SK-N-SH treated with all-trans-retinoic acid at 6 μM for 48 hours (cell line): ENCODE data around the gene GREB1.

Experiments used
- ATAC-seq: fragments of 200-7000 bp; cut with Tn5 transposase; 3 replicates; pipeline ENCODE4 v1.9.1; 2020; ENCODE audit warnings: mild to moderate bottlenecking, moderate library complexity
- ARNTL ChIP-seq: fragments of 450-650 bp; formaldehyde crosslinking; IDR thresholded peaks from 2 replicates; pipeline ENCODE4 v1.5.0; 2020; ENCODE audit warnings: low read depth, mild to moderate bottlenecking, moderate library complexity, borderline replicate concordance
- BACH2 ChIP-seq: fragments of 250-450 bp; sonication (Bioruptor Pico); IDR thresholded peaks from 2 replicates; pipeline ENCODE4 v1.9.0; 2021; ENCODE audit warnings: mild to moderate bottlenecking, borderline replicate concordance
- CREB5 ChIP-seq: fragments of 250-450 bp; sonication (Bioruptor Pico); IDR thresholded peaks from 2 replicates; pipeline ENCODE4 v1.5.1; 2020; ENCODE audit warnings: low read depth, mild to moderate bottlenecking, moderate library complexity
- CSDC2 ChIP-seq: fragments of 250-450 bp; sonication (Bioruptor Pico); IDR thresholded peaks from 2 replicates; pipeline ENCODE4 v1.5.0; 2020; ENCODE audit warnings: mild to moderate bottlenecking, moderate library complexity
- CSRNP3 ChIP-seq: fragments of 250-450 bp; sonication (Bioruptor Pico); IDR thresholded peaks from 2 replicates; pipeline ENCODE4 v1.5.1; 2021; ENCODE audit warnings: mild to moderate bottlenecking, moderate library complexity
- ESRRG ChIP-seq: fragments of 250-450 bp; sonication (Bioruptor Pico); IDR thresholded peaks from 2 replicates; pipeline ENCODE4 v1.6.1; 2021; ENCODE audit warnings: mild to moderate bottlenecking
- GLIS3 ChIP-seq: fragments of 250-450 bp; sonication (Bioruptor Pico); IDR thresholded peaks from 2 replicates; pipeline ENCODE4 v1.5.0; 2020; ENCODE audit warnings: mild to moderate bottlenecking, moderate library complexity
- ISL1 ChIP-seq: fragments of 250-450 bp; sonication (Bioruptor Pico); IDR thresholded peaks from 2 replicates; pipeline ENCODE4 v2.1.2; 2022; ENCODE audit warnings: mild to moderate bottlenecking, moderate library complexity
- OSR1 ChIP-seq: fragments of 250-450 bp; sonication (Bioruptor Pico); IDR thresholded peaks from 2 replicates; pipeline ENCODE4 v1.8.0; 2022; ENCODE audit warnings: moderate library complexity, mild to moderate bottlenecking, inconsistent platforms
- PATZ1 ChIP-seq: fragments of 250-450 bp; sonication (Bioruptor Pico); IDR thresholded peaks from 2 replicates; pipeline ENCODE4 v1.8.0; 2020; ENCODE audit warnings: mild to moderate bottlenecking, moderate library complexity, borderline replicate concordance
- POU6F1 ChIP-seq: fragments of 250-450 bp; sonication (Bioruptor Pico); IDR thresholded peaks from 2 replicates; pipeline ENCODE4 v1.8.0; 2021; ENCODE audit warnings: low read depth, mild to moderate bottlenecking, moderate library complexity, borderline replicate concordance
- PPARA ChIP-seq: fragments of 250-450 bp; sonication (Bioruptor Pico); IDR thresholded peaks from 2 replicates; pipeline ENCODE4 v1.5.0; 2020; ENCODE audit warnings: mild to moderate bottlenecking, borderline replicate concordance
- RARB ChIP-seq: fragments of 250-450 bp; sonication (Bioruptor Pico); IDR thresholded peaks from 2 replicates; pipeline ENCODE4 v1.8.0; 2021; ENCODE audit warnings: mild to moderate bottlenecking, moderate library complexity
- SNAI2 ChIP-seq: fragments of 250-450 bp; sonication (Bioruptor Pico); IDR thresholded peaks from 2 replicates; pipeline ENCODE4 v1.5.0; 2020; ENCODE audit warnings: mild to moderate bottlenecking, moderate library complexity
- TCF4 ChIP-seq: fragments of 250-450 bp; sonication (Bioruptor Pico); IDR thresholded peaks from 2 replicates; pipeline ENCODE4 v1.8.0; 2021; ENCODE audit warnings: mild to moderate bottlenecking, moderate library complexity, borderline replicate concordance
- TSHZ2 ChIP-seq: fragments of 250-450 bp; sonication (Bioruptor Pico); IDR thresholded peaks from 2 replicates; pipeline ENCODE4 v1.5.0; 2020; ENCODE audit warnings: mild to moderate bottlenecking, moderate library complexity
- ZFP3 ChIP-seq: fragments of 250-450 bp; sonication (Bioruptor Pico); IDR thresholded peaks from 2 replicates; pipeline ENCODE4 v1.5.0; 2020; ENCODE audit warnings: mild to moderate bottlenecking, moderate library complexity
- ZFP30 ChIP-seq: fragments of 450-650 bp; formaldehyde crosslinking; IDR thresholded peaks from 2 replicates; pipeline ENCODE4 v1.5.0; 2022; ENCODE audit warnings: mild to moderate bottlenecking, moderate library complexity
- ZNF565 ChIP-seq: fragments of 450-650 bp; formaldehyde crosslinking; conservative IDR thresholded peaks from 2 replicates; pipeline ENCODE4 v1.5.0; 2020; ENCODE audit warnings: low read depth, mild to moderate bottlenecking, moderate library complexity
- ZNF70 ChIP-seq: fragments of 450-650 bp; formaldehyde crosslinking; IDR thresholded peaks from 2 replicates; pipeline ENCODE4 v1.5.0; 2020; ENCODE audit warnings: mild to moderate bottlenecking, moderate library complexity

The GREB1 gene

GRCh38 chr2:11669454-11670291 is 135.8 kb downstream of the GREB1 start, which contains the start of gene NTSR2 (continued):
- TF ChIP-seq CSRNP3 (no peak), ESRRG (no peak), GLIS3 (CRISPR knock-in tag) (no peak)

- TF ChIP-seq ZFP30 (CRISPR knock-in tag), result no peak
- no peak for TF ChIP-seq SNAI2 (CRISPR knock-in tag)
- TF ChIP-seq ZNF70 (CRISPR knock-in tag), result no peak
- no peak for ATAC-seq
Observed at GRCh38 chr2:11672407-11672806, 138.6 kb downstream of the GREB1 start.

- ATAC-seq, result no peak
- TF ChIP-seq ZNF70 (CRISPR knock-in tag) (no peak), ZFP30 (CRISPR knock-in tag) (no peak), GLIS3 (CRISPR knock-in tag) (no peak), CREB5 (CRISPR knock-in tag) (no peak), ZFP3 (CRISPR knock-in tag) (no peak), POU6F1 (CRISPR knock-in tag) (no peak), PATZ1 (no peak), PPARA (CRISPR knock-in tag) (no peak), ZNF565 (no peak), ARNTL (CRISPR knock-in tag) (no peak), BACH2 (CRISPR knock-in tag) (no peak), CSRNP3 (no peak), ISL1 (no peak), SNAI2 (CRISPR knock-in tag) (no peak)
Observed at GRCh38 chr2:11674983-11675382, 141.1 kb downstream of the GREB1 start.

- no peak; the same call in 2 of the 3 replicates for ATAC-seq
- no peak for TF ChIP-seq POU6F1 (CRISPR knock-in tag)
- no peak for TF ChIP-seq PATZ1
- no peak for TF ChIP-seq RARB (CRISPR knock-in tag)
- no peak for TF ChIP-seq ZFP30 (CRISPR knock-in tag)
- TF ChIP-seq OSR1 (CRISPR knock-in tag), result no peak
- no peak for TF ChIP-seq CSDC2 (CRISPR knock-in tag)
- no peak for TF ChIP-seq ZFP3 (CRISPR knock-in tag)
- no peak for TF ChIP-seq TSHZ2 (CRISPR knock-in tag)
- no peak for TF ChIP-seq ARNTL (CRISPR knock-in tag)
- no peak for TF ChIP-seq TCF4
Observed at GRCh38 chr2:11675423-11676112, 141.7 kb downstream of the GREB1 start.
